ENCODE data around the gene NEK3.

DNA sequence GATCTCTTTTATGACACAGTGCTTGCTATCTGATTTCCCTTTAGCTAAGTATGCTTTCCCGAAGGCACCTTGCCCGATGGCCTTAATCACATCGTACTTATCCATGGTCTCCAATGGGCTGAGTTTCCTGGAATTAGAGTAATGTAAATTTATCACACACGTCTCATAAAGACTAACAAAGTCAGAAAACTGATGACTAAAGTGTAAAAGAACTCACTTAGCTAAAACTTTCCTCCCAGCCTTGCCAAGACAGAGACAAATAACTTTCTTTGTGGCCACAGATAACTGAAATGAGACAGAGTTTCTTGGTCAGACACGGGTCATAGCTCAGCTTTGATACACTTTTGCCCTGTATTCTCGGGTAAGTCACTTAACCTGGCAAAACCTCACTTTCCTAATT, 32.0 kb downstream of the NEK3 start:
- TF ChIP-seq, protein P1, sequence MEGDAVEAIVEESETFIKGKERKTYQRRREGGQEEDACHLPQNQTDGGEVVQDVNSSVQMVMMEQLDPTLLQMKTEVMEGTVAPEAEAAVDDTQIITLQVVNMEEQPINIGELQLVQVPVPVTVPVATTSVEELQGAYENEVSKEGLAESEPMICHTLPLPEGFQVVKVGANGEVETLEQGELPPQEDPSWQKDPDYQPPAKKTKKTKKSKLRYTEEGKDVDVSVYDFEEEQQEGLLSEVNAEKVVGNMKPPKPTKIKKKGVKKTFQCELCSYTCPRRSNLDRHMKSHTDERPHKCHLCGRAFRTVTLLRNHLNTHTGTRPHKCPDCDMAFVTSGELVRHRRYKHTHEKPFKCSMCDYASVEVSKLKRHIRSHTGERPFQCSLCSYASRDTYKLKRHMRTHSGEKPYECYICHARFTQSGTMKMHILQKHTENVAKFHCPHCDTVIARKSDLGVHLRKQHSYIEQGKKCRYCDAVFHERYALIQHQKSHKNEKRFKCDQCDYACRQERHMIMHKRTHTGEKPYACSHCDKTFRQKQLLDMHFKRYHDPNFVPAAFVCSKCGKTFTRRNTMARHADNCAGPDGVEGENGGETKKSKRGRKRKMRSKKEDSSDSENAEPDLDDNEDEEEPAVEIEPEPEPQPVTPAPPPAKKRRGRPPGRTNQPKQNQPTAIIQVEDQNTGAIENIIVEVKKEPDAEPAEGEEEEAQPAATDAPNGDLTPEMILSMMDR (IDR thresholded peaks at IDR 0.05), result no peak
- TF ChIP-seq POLR2A (IDR thresholded peaks at IDR 0.05), result no peak

All from uterus (tissue), 2 donors.